Karpas-422 (cell line): Measurements from ENCODE around the gene SLC16A3. TPM values are rescaled to one million over a fixed set of nuclear protein-coding genes. Genes with fewer than 3 reads are reported as not detected.

ENCODE experiments used
- DNase-seq: peaks from one replicate; pipeline ENCODE4 v3.0.0-alpha.2; 2015
- H2AFZ ChIP-seq: fragments of 200-600 bp; sonication (generic); 2 replicates; pipeline ENCODE4 v1.6.1; 2014; ENCODE audit warnings: antibody characterized with exemption, low read length, mixed read lengths
- H3K27ac ChIP-seq: fragments of 200-600 bp; sonication (generic); 2 replicates; pipeline ENCODE4 v1.5.1; 2014; ENCODE audit warnings: mild to moderate bottlenecking, low read length, moderate library complexity
- H3K27me3 ChIP-seq: fragments of 200-600 bp; sonication (generic); 2 replicates; pipeline ENCODE4 v1.6.1; 2014; ENCODE audit warnings: low read length, mixed read lengths
- H3K36me3 ChIP-seq: fragments of 200-600 bp; sonication (generic); 2 replicates; pipeline ENCODE4 v1.6.1; 2014; ENCODE audit warnings: low read length, mixed read lengths; ENCODE audit not compliant: insufficient read depth
- H3K4me1 ChIP-seq: fragments of 200-600 bp; sonication (generic); 2 replicates; pipeline ENCODE4 v1.6.1; 2014; ENCODE audit warnings: mild to moderate bottlenecking, low read length, mixed read lengths
- H3K4me2 ChIP-seq: fragments of 200-600 bp; sonication (generic); 2 replicates; pipeline ENCODE4 v1.6.1; 2014; ENCODE audit warnings: low read length, low read depth, mild to moderate bottlenecking; ENCODE audit not compliant: poor library complexity, severe bottlenecking
- H3K4me3 ChIP-seq: fragments of 200-600 bp; sonication (generic); 2 replicates; pipeline ENCODE4 v1.5.1; 2014; ENCODE audit warnings: mild to moderate bottlenecking, antibody characterized with exemption, low read length, mixed read lengths
- H3K79me2 ChIP-seq: fragments of 200-600 bp; sonication (generic); 2 replicates; pipeline ENCODE4 v1.6.1; 2014; ENCODE audit warnings: mild to moderate bottlenecking, low read length, mixed read lengths
- H3K9ac ChIP-seq: fragments of 200-600 bp; sonication (generic); 2 replicates; pipeline ENCODE4 v1.6.0; 2014; ENCODE audit warnings: low read length
- H3K9me2 ChIP-seq: fragments of 200-600 bp; sonication (generic), shearing (Covaris generic); replicated peaks from 2 replicates; pipeline ENCODE4 v1.6.0; 2014; ENCODE audit warnings: mild to moderate bottlenecking, low read length, moderate library complexity; ENCODE audit not compliant: insufficient read depth
- H3K9me3 ChIP-seq: fragments of 300-700, 200-600 bp; sonication (generic); 2 replicates; pipeline ENCODE4 v1.6.1; 2014; ENCODE audit warnings: low read length, mixed read lengths
- H4K20me1 ChIP-seq: fragments of 200-600 bp; sonication (generic); 2 replicates; pipeline ENCODE4 v1.6.1; 2014; ENCODE audit warnings: mild to moderate bottlenecking, antibody characterized with exemption, low read length, low read depth; ENCODE audit not compliant: insufficient read depth
- total RNA-seq: library from RNA; depleted of rRNA; stranded (reverse); fragments of >200 nt; shearing (Covaris generic); gene quantifications from 2 replicates; pipeline ENCODE4 v1.2.3, GENCODE V29; 2014; ENCODE audit warnings: low replicate concordance

The SLC16A3 gene
- total RNA-seq, 1 experiment from 2014 or later: 0.67 TPM

DNA sequence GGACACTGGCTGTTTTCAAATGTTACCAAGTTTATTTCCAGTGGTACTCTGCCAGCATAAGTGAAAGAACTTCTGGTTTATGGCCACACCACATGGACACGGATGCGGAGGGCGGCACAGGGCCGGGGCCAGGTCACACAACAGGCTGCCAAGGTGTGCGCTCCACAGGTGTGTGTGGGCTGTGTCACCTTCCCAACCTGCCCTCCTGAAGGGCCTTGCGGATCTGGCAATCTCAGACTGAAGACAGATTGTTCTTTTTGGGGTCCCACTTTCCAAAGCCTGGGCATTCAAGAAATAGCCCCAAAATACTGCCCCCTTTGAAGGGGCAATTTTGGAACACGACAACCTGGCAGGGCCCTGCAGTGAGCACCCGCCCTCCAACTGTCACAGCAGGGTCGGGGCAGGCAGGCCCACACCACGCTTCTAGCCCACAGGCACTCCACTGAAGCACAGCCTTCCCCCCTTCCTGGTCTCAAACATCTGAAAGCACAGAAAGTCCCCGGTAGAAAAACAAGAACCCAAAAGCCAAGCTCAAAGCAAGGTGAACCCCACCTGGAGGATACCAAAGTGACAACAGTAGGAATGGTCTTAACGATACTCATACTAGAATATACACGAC is 41.1 kb downstream of the SLC16A3 start:
- Histone ChIP-seq H3K9me3 (no peaks in the 10 kb centered on the region), H3K9me2 (no peaks in the 10 kb centered on the region), H3K27ac (no peak overlapping the region), H3K9ac (no peak overlapping the region), H2AFZ (no peak overlapping the region), H3K4me1 (peaks cover 17% of the 10 kb centered on the region), H3K4me3 (no peak overlapping the region), H3K36me3 (peaks cover 26% of the 10 kb centered on the region), H3K79me2 (peaks cover 79% of the 10 kb centered on the region), H3K4me2 (no peak overlapping the region), H3K27me3 (no peaks in the 10 kb centered on the region), H4K20me1 (peaks cover 68% of the 10 kb centered on the region)
- DNase-seq: no peak

- DNase-seq: no peak
- H4K20me1 ChIP-seq: peaks cover 64% of the 10 kb centered on the region
- H3K4me3 ChIP-seq: no peak overlapping the region
- H2AFZ ChIP-seq: no peak overlapping the region
- H3K9ac ChIP-seq: no peak overlapping the region
- H3K79me2 ChIP-seq: peaks cover 74% of the 10 kb centered on the region
- no peaks in the 10 kb centered on the region for H3K9me3 ChIP-seq
- H3K9me2 ChIP-seq: no peaks in the 10 kb centered on the region
- H3K36me3 ChIP-seq: peaks cover 20% of the 10 kb centered on the region; the same call in 1 of the 2 replicates
- H3K27me3 ChIP-seq: no peaks in the 10 kb centered on the region
- peaks cover 17% of the 10 kb centered on the region for H3K4me1 ChIP-seq
- H3K27ac ChIP-seq: no peak overlapping the region
- H3K4me2 ChIP-seq: no peak overlapping the region
Observed at GRCh38 chr17:82270651-82271050, 41.8 kb downstream of the SLC16A3 start.

GRCh38 chr17:82271401-82271800 is 42.6 kb downstream of the SLC16A3 start:
- H3K4me2 ChIP-seq: peak overlapping the region; percentile 81
- H3K4me3 ChIP-seq: no peak overlapping the region
- peaks cover 17% of the 10 kb centered on the region for H3K4me1 ChIP-seq

DNA sequence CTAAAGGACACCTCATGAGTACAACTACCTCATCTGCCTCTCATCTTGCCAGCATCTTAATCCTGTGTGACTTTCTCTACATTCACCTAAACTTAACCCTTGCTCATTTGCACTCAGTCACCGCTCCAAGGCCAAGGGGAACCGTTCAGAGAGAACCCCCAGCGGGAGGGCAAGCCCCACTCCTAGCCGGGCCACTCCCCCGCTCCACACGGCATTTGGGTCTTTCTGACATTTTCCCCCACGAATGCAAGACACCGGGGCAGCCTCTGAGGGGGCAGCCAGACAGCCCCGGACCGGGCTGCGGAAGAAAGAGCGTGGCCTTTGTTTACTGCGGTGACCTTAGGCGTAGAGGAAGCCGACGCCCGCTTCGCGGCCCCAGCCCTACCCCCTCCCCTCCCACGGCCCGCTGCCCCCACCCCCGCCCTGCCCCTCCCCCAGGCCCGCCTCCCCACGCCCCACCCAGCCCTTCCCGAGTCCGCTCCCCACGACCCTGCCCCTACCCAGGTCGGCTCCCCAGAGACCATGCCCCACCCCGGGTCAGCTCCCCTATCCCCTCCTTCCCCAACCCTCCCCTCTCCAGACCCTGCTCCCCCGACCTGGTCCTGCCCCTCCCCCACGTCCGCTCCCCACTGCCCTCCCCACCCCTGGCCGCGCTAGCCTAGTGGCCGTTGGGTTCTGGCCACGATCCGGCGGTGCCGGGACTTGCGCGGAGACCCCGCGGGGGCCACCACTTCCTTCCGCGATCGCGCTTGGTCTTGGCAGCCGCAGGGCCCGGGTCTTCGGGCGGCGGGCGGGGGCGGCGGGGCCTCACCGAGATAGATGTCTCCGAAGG is 43.9 kb downstream of the SLC16A3 start:
- H3K4me2 ChIP-seq: peak overlapping the region; percentile 81
- peaks cover 55% of the 10 kb centered on the region for H3K79me2 ChIP-seq
- peak; percentile 60 for DNase-seq
- peak overlapping the region; percentile 77 for H3K4me3 ChIP-seq
- H3K4me1 ChIP-seq: peaks cover 17% of the 10 kb centered on the region
- peak overlapping the region; percentile 99 for H3K9ac ChIP-seq
- H3K36me3 ChIP-seq: peaks cover 15% of the 10 kb centered on the region; the same call in 1 of the 2 replicates
- H4K20me1 ChIP-seq: peaks cover 48% of the 10 kb centered on the region
- H3K27me3 ChIP-seq: no peaks in the 10 kb centered on the region
- H3K27ac ChIP-seq: peak overlapping the region; percentile 80
- H3K9me3 ChIP-seq: no peaks in the 10 kb centered on the region
- H3K9me2 ChIP-seq: no peaks in the 10 kb centered on the region
- no peak overlapping the region for H2AFZ ChIP-seq

More at GRCh38 chr17:82271401-82271800, 42.6 kb downstream of the SLC16A3 start:
- H4K20me1 ChIP-seq: peaks cover 56% of the 10 kb centered on the region
- no peak overlapping the region for H3K9ac ChIP-seq
- no peak overlapping the region for H3K27ac ChIP-seq
- no peaks in the 10 kb centered on the region for H3K9me2 ChIP-seq
- no peaks in the 10 kb centered on the region for H3K9me3 ChIP-seq
- DNase-seq: no peak
- H3K79me2 ChIP-seq: peaks cover 67% of the 10 kb centered on the region
- H3K27me3 ChIP-seq: no peaks in the 10 kb centered on the region
- H2AFZ ChIP-seq: no peak overlapping the region
- H3K36me3 ChIP-seq: peaks cover 15% of the 10 kb centered on the region; the same call in 1 of the 2 replicates

DNA sequence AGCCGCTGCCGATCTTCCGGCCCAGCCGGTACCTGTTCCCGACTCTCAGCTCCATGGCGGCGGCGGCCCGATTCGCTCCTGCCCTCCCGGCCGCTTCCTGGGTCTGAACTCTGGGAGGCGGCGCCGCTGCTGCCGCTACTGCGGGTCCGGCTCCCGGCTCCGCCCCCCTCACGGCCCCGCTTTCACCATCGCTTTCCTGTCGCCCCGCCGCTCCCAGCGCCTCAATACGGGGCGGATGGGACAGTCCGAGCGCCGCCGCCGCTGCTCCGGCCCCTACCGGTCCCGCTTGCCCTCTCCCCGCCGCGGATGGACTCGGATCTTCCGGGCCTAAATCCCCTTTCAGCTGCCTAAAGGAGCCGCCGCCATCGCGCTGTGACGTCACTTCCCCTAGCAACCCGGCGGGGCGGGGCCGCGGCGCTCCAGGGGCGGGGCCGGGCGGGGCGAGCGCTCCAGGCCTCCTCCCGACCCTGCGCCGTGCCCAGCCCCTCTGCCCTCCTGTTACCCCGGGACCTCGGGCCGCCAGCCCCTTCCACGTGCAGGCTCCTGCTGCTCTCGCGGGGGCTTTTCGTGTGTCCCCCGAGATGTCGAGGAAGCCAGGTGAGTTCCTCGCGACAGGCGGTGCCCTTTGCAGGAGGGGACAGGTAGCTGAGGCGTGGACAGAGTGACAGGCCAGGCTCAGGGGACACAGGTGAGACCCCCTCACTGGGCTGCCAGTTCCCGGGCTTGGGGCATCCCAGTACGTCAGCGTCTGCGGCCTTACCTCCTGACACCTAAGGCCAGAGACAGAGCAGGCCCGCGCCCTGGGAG is 44.7 kb downstream of the SLC16A3 start, which contains the start of gene CSNK1D:
CSNK1D (minus strand) TSS at position 374 of the 807 bp plus-strand sequence; CDS start at position 55, 319 bp downstream.
- H3K4me1 ChIP-seq: peaks cover 17% of the 10 kb centered on the region
- H3K9ac ChIP-seq: peak within 1 kb of the TSS; percentile 99
- peaks cover 40% of the 10 kb centered on the region for H4K20me1 ChIP-seq
- H3K36me3 ChIP-seq: peaks cover 15% of the 10 kb centered on the region; the same call in 1 of the 2 replicates
- peaks cover 46% of the 10 kb centered on the region for H3K79me2 ChIP-seq
- H3K27me3 ChIP-seq: no peaks in the 10 kb centered on the region
- peak within 1 kb of the TSS; percentile 81 for H3K4me2 ChIP-seq
- H3K9me2 ChIP-seq: no peaks in the 10 kb centered on the region
- peak within 1 kb of the TSS; percentile 88; the same call in 1 of the 2 replicates for H2AFZ ChIP-seq
- peak within 1 kb of the TSS; percentile 80 for H3K27ac ChIP-seq
- DNase-seq: peak; percentile 95
- H3K4me3 ChIP-seq: peak within 1 kb of the TSS; percentile 77
- H3K9me3 ChIP-seq: no peaks in the 10 kb centered on the region

DNA sequence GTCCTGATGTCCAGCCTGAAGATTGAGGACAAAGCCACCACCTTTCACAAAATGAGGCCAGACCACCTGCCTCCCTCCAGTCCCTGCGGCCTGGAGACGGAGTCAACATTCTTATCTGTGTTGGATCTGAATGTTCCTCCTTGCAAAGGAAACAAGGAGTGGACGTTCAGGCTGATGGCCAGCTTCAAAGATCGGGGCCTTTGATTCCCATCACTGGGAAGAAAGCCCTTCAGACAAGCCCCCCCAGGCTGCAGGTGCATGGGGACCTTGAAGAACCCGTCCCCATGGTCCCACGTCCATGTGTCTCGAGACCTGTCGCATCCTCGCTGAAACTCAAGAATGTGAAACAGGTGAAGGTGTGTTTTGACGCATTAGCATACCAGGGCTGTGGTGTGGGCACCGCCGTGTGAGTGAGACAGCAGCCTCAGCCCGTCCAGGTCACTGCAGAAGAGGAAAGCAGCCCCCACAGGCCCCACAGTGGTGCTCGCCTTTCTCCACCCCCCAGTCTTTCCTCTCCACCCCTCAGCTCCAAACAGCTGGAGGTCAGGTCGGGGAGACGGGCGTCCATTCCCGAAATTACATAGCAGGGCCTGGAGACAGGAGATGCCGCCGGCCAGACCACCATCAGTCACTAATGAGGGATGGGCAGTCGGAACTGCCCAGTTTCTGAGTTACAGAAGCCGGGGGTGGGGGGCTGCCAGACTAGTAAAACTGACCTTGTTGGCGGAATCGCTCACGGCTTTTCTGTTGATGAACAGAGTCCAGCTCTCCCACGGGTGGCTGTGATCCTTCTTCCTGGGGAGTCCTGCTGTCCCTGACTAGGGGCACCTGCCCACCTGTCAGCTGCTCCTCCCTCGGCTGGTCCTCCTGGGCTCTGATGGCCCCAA is 45.5 kb downstream of the SLC16A3 start:
- no peaks in the 10 kb centered on the region for H3K9me2 ChIP-seq
- H3K4me2 ChIP-seq: peak overlapping the region; percentile 76
- H3K9ac ChIP-seq: peak overlapping the region; percentile 99
- H3K27ac ChIP-seq: no peak overlapping the region
- H3K4me3 ChIP-seq: peak overlapping the region; percentile 77; the same call in 1 of the 2 replicates
- no peak for DNase-seq
- peaks cover 38% of the 10 kb centered on the region for H3K79me2 ChIP-seq
- no peaks in the 10 kb centered on the region for H3K27me3 ChIP-seq
- H2AFZ ChIP-seq: no peak overlapping the region
- peaks cover 32% of the 10 kb centered on the region for H4K20me1 ChIP-seq
- H3K4me1 ChIP-seq: peaks cover 17% of the 10 kb centered on the region
- H3K9me3 ChIP-seq: no peaks in the 10 kb centered on the region
- peaks cover 15% of the 10 kb centered on the region; the same call in 1 of the 2 replicates for H3K36me3 ChIP-seq

GRCh38 chr17:82275326-82275725 is 46.5 kb downstream of the SLC16A3 start:
- H4K20me1 ChIP-seq: peaks cover 23% of the 10 kb centered on the region
- H3K9me2 ChIP-seq: no peaks in the 10 kb centered on the region

More at GRCh38 chr17:82275326-82275725, 46.5 kb downstream of the SLC16A3 start:
- Histone ChIP-seq H3K4me2 (no peak overlapping the region), H3K27ac (no peak overlapping the region), H2AFZ (no peak overlapping the region), H3K9ac (no peak overlapping the region), H3K36me3 (peaks cover 15% of the 10 kb centered on the region; the same call in 1 of the 2 replicates), H3K79me2 (peaks cover 28% of the 10 kb centered on the region), H3K4me3 (no peak overlapping the region), H3K4me1 (peaks cover 17% of the 10 kb centered on the region), H3K27me3 (no peaks in the 10 kb centered on the region), H3K9me3 (no peaks in the 10 kb centered on the region)
- no peak for DNase-seq
